ENCODE measurements around the gene RBFOX2.
"Not testable (repeated sequence)": the region's sequence is repeated elsewhere in the genome, so short reads cannot be mapped to it uniquely, and the experiment has no call there.

Gene RBFOX2

GRCh38 chr22:35997438-35997837 lies 31.2 kb downstream of the RBFOX2 start:
- peaks cover 57% of the 10 kb centered on the region for H3K4me1 Mint-ChIP-seq
- TF ChIP-seq CTCF (IDR thresholded peaks at IDR 0.05; ENCODE audit: unreplicated experiment in 3 of 3): no peak
- H3K27ac Mint-ChIP-seq: peak overlapping the region; percentile 97 to 99 (median 98)
- no peak overlapping the region for H3K4me3 Mint-ChIP-seq
- no peaks in the 10 kb centered on the region for H3K27me3 Mint-ChIP-seq (ENCODE audit: low read depth)
- H3K36me3 Mint-ChIP-seq (ENCODE audit: low read depth): peaks cover 29% of the 10 kb centered on the region
- no peaks in the 10 kb centered on the region for H3K9me3 Mint-ChIP-seq

- Mint-ChIP-seq H3K4me1 (peaks cover 53% of the 10 kb centered on the region), H3K27me3 (ENCODE audit: low read depth) (no peaks in the 10 kb centered on the region), H3K36me3 (ENCODE audit: low read depth) (peaks cover 37% of the 10 kb centered on the region), H3K9me3 (no peaks in the 10 kb centered on the region), H3K27ac (peak overlapping the region; percentile 97 to 99 (median 98)), H3K4me3 (no peak overlapping the region)
- TF ChIP-seq CTCF (IDR thresholded peaks at IDR 0.05; ENCODE audit: unreplicated experiment in 3 of 3): no peak
Observed at GRCh38 chr22:35996596-35996995, 32.0 kb downstream of the RBFOX2 start.

GRCh38 chr22:35995772-35996171 lies 32.9 kb downstream of the RBFOX2 start:
- Mint-ChIP-seq H3K4me3 (peak overlapping the region; percentile 52 to 62 (median 53)), H3K27me3 (ENCODE audit: low read depth) (no peaks in the 10 kb centered on the region), H3K27ac (peak overlapping the region; percentile 97 to 99 (median 98)), H3K36me3 (ENCODE audit: low read depth) (peaks cover 38% of the 10 kb centered on the region), H3K4me1 (peaks cover 47% of the 10 kb centered on the region), H3K9me3 (no peaks in the 10 kb centered on the region)
- no peak for TF ChIP-seq CTCF (IDR thresholded peaks at IDR 0.05; ENCODE audit: unreplicated experiment in 3 of 3)

GRCh38 chr22:35995348-35995747 lies 33.3 kb downstream of the RBFOX2 start:
- Mint-ChIP-seq H3K4me3 (peak overlapping the region; percentile 52 to 62 (median 53)), H3K4me1 (peaks cover 43% of the 10 kb centered on the region), H3K9me3 (no peaks in the 10 kb centered on the region), H3K36me3 (ENCODE audit: low read depth) (peaks cover 38% of the 10 kb centered on the region), H3K27me3 (ENCODE audit: low read depth) (no peaks in the 10 kb centered on the region), H3K27ac (peak overlapping the region; percentile 97 to 99 (median 98))
- TF ChIP-seq CTCF (IDR thresholded peaks at IDR 0.05; ENCODE audit: unreplicated experiment in 3 of 3): no peak

- H3K36me3 Mint-ChIP-seq (ENCODE audit: low read depth): peaks cover 36% of the 10 kb centered on the region
- H3K4me1 Mint-ChIP-seq: peaks cover 34% of the 10 kb centered on the region
- not testable (repeated sequence) for H3K4me3 Mint-ChIP-seq; H3K27ac Mint-ChIP-seq; H3K9me3 Mint-ChIP-seq; H3K27me3 Mint-ChIP-seq (ENCODE audit: low read depth)
Observed at GRCh38 chr22:35993727-35994126, 34.9 kb downstream of the RBFOX2 start.

- TF ChIP-seq CTCF (IDR thresholded peaks at IDR 0.05; ENCODE audit: unreplicated experiment in 3 of 3): no peak
- H3K27me3 Mint-ChIP-seq (ENCODE audit: low read depth): no peaks in the 10 kb centered on the region
- H3K4me3 Mint-ChIP-seq: no peak overlapping the region
- peaks cover 32% of the 10 kb centered on the region for H3K4me1 Mint-ChIP-seq
- H3K9me3 Mint-ChIP-seq: no peaks in the 10 kb centered on the region
- H3K36me3 Mint-ChIP-seq (ENCODE audit: low read depth): peaks cover 34% of the 10 kb centered on the region
- peak overlapping the region in 2 of 3 experiments; percentile 21 to 39 for H3K27ac Mint-ChIP-seq
Observed at GRCh38 chr22:35993048-35993714, 35.4 kb downstream of the RBFOX2 start.

All from nephron (organoid).